ENCODE data around the gene SLC35E1. TPM values are rescaled to one million over a fixed set of nuclear protein-coding genes. Genes with fewer than 3 reads are reported as not detected.
"Not testable (repeated sequence)": the region's sequence is repeated elsewhere in the genome, so short reads cannot be mapped to it uniquely, and the experiment has no call there.

SLC35E1 gene
- polyA plus RNA-seq, 3 donors, result 40.0 to 42.8 (median 42.4) TPM

- DNase-seq (ENCODE audit: low read depth in 3 of 3, low spot score in 2 of 3), result no peak
Measured at GRCh38 chr19:16527334-16527935, 44.8 kb downstream of the SLC35E1 start.

GRCh38 chr19:16525751-16526481 lies 46.3 kb downstream of the SLC35E1 start:
- no peak for DNase-seq (ENCODE audit: low read depth in 3 of 3, low spot score in 2 of 3)

GRCh38 chr19:16524991-16525734 lies 47.1 kb downstream of the SLC35E1 start:
- DNase-seq (ENCODE audit: low read depth in 3 of 3, low spot score in 2 of 3), result no peak

- no peak for DNase-seq (ENCODE audit: low read depth in 3 of 3, low spot score in 2 of 3)
Measured at GRCh38 chr19:16522559-16523377, 49.4 kb downstream of the SLC35E1 start.

GRCh38 chr19:16521715-16522289 lies 50.4 kb downstream of the SLC35E1 start:
- DNase-seq (ENCODE audit: low read depth in 3 of 3, low spot score in 2 of 3), result no peak

GRCh38 chr19:16520986-16521624 lies 51.1 kb downstream of the SLC35E1 start:
- DNase-seq (ENCODE audit: low read depth in 3 of 3, low spot score in 2 of 3), result no peak

GRCh38 chr19:16520074-16520973 lies 51.9 kb downstream of the SLC35E1 start:
- no peak for DNase-seq (ENCODE audit: low read depth in 3 of 3, low spot score in 2 of 3)

- DNase-seq (ENCODE audit: low read depth in 3 of 3, low spot score in 2 of 3), result no peak
Measured at GRCh38 chr19:16519230-16519687, 53.0 kb downstream of the SLC35E1 start.

GRCh38 chr19:16518483-16519229 lies 53.6 kb downstream of the SLC35E1 start:
- no peak for DNase-seq (ENCODE audit: low read depth in 3 of 3, low spot score in 2 of 3)

- DNase-seq (ENCODE audit: low read depth in 3 of 3, low spot score in 2 of 3), result no peak
Measured at GRCh38 chr19:16518061-16518460, 54.2 kb downstream of the SLC35E1 start.

GRCh38 chr19:16516923-16517610 lies 55.1 kb downstream of the SLC35E1 start:
- no peak for DNase-seq (ENCODE audit: low read depth in 3 of 3, low spot score in 2 of 3)

- no peak for DNase-seq (ENCODE audit: low read depth in 3 of 3, low spot score in 2 of 3)
Measured at GRCh38 chr19:16516381-16516780, 55.8 kb downstream of the SLC35E1 start.

- no peak for DNase-seq (ENCODE audit: low read depth in 3 of 3, low spot score in 2 of 3)
Measured at GRCh38 chr19:16514383-16515019, 57.7 kb downstream of the SLC35E1 start.

GRCh38 chr19:16512611-16513010 lies 59.6 kb downstream of the SLC35E1 start:
- not testable (repeated sequence) for DNase-seq (ENCODE audit: low read depth in 3 of 3, low spot score in 2 of 3)

GRCh38 chr19:16509141-16510061 lies 62.8 kb downstream of the SLC35E1 start:
- DNase-seq (ENCODE audit: low read depth in 3 of 3, low spot score in 2 of 3), result no peak

GRCh38 chr19:16508546-16508945 lies 63.7 kb downstream of the SLC35E1 start:
- no peak for DNase-seq (ENCODE audit: low read depth in 3 of 3, low spot score in 2 of 3)

Data from right renal cortex interstitium (tissue), 3 donors.